Heart left ventricle (tissue), 13 donors: ENCODE results near the gene MYH7B.

ENCODE experiments used
- CTCF ChIP-seq, 12 donors: fragments of 200-600 bp; sonication (generic) in 4 of 12; IDR thresholded peaks; one replicate each; pipeline versions ENCODE4 v1.5.0 to v1.8.0; 2018 to 2022; ENCODE audit warnings: antibody characterized with exemption in 12 of 12, mild to moderate bottlenecking in 5 of 12
- POLR2A ChIP-seq, 2 donors: fragments of 450-650 bp; IDR thresholded peaks; one replicate each; pipeline ENCODE4 v1.6.1; 2017; ENCODE audit warnings: antibody characterized with exemption in 2 of 2, mild to moderate bottlenecking in 2 of 2, moderate library complexity in 2 of 2
- donor health status: ischemic (EF 13 %, LVEDD 7.1; RV severe dilation, severe dysfunction).
- donor health status: DM: no; HTN: yes; CAD: no.
- donor health status: DM: no; HTN: no; CAD: no.
- donor health status: ischemic (EF 25% LVEDD 6.9; RV normal size, moderate dysfunction).
- donor health status: ischemic (EF 25% LVEDD 5.7; RV mildly dilated, moderate dysfunction).
- donor health status: ischemic (EF 35%, LVEDD 5.7; RV mildly dilated, moderate dysfunction).
- donor health status: nonischemic (EF 11% LVEDD 7.7; RV severe dilation, severe dysfunction).
- donor health status: DM: yes; HTN: yes; CAD: no.
- donor health status: PGD.
- donor health status: ischemic (EF 29% LVEDD 5.4; RV normal size, mild dysfunction).
- donor health status: nonischemic (EF 23%, LVEDD 6.1; RV moderate dilation, normal function).

- TF ChIP-seq CTCF (IDR thresholded peaks at IDR 0.05) (no peak), POLR2A (IDR thresholded peaks at IDR 0.05) (no peak)
Measured at GRCh38 chr20:34907616-34908469, 47.8 kb upstream of the MYH7B start.
